Measurements from ENCODE around the gene PPIA.

GRCh38 chr7:44789990-44790389, 6.5 kb upstream of the PPIA start:
- TF ChIP-seq CTCF (IDR thresholded peaks at IDR 0.05) (no peak), ZFX (IDR thresholded peaks at IDR 0.05; ENCODE audit: borderline replicate concordance) (no peak)

Measured in 22Rv1 (cell line).